SK-N-SH treated with all-trans-retinoic acid at 6 μM for 48 hours (cell line): Measurements from ENCODE around the gene GPR155.

Experiments used
- ATAC-seq: fragments of 200-7000 bp; cut with Tn5 transposase; 3 replicates; pipeline ENCODE4 v1.9.1; 2020; ENCODE audit warnings: mild to moderate bottlenecking, moderate library complexity
- ARNTL ChIP-seq: fragments of 450-650 bp; formaldehyde crosslinking; IDR thresholded peaks from 2 replicates; pipeline ENCODE4 v1.5.0; 2020; ENCODE audit warnings: low read depth, mild to moderate bottlenecking, moderate library complexity, borderline replicate concordance
- BACH2 ChIP-seq: fragments of 250-450 bp; sonication (Bioruptor Pico); IDR thresholded peaks from 2 replicates; pipeline ENCODE4 v1.9.0; 2021; ENCODE audit warnings: mild to moderate bottlenecking, borderline replicate concordance
- CSDC2 ChIP-seq: fragments of 250-450 bp; sonication (Bioruptor Pico); IDR thresholded peaks from 2 replicates; pipeline ENCODE4 v1.5.0; 2020; ENCODE audit warnings: mild to moderate bottlenecking, moderate library complexity
- ESRRG ChIP-seq: fragments of 250-450 bp; sonication (Bioruptor Pico); IDR thresholded peaks from 2 replicates; pipeline ENCODE4 v1.6.1; 2021; ENCODE audit warnings: mild to moderate bottlenecking
- ISL1 ChIP-seq: fragments of 250-450 bp; sonication (Bioruptor Pico); IDR thresholded peaks from 2 replicates; pipeline ENCODE4 v2.1.2; 2022; ENCODE audit warnings: mild to moderate bottlenecking, moderate library complexity
- OSR1 ChIP-seq: fragments of 250-450 bp; sonication (Bioruptor Pico); IDR thresholded peaks from 2 replicates; pipeline ENCODE4 v1.8.0; 2022; ENCODE audit warnings: moderate library complexity, mild to moderate bottlenecking, inconsistent platforms
- PPARA ChIP-seq: fragments of 250-450 bp; sonication (Bioruptor Pico); IDR thresholded peaks from 2 replicates; pipeline ENCODE4 v1.5.0; 2020; ENCODE audit warnings: mild to moderate bottlenecking, borderline replicate concordance
- SNAI2 ChIP-seq: fragments of 250-450 bp; sonication (Bioruptor Pico); IDR thresholded peaks from 2 replicates; pipeline ENCODE4 v1.5.0; 2020; ENCODE audit warnings: mild to moderate bottlenecking, moderate library complexity
- TCF4 ChIP-seq: fragments of 250-450 bp; sonication (Bioruptor Pico); IDR thresholded peaks from 2 replicates; pipeline ENCODE4 v1.8.0; 2021; ENCODE audit warnings: mild to moderate bottlenecking, moderate library complexity, borderline replicate concordance
- TOX ChIP-seq: fragments of 250-450 bp; sonication (Bioruptor Pico); IDR thresholded peaks from 2 replicates; pipeline ENCODE4 v1.8.0; 2021; ENCODE audit warnings: mild to moderate bottlenecking, moderate library complexity, borderline replicate concordance
- ZC3H10 ChIP-seq: fragments of 250-450 bp; sonication (Bioruptor Pico); IDR thresholded peaks from 2 replicates; pipeline ENCODE4 v1.5.1; 2021; ENCODE audit warnings: mild to moderate bottlenecking, moderate library complexity
- ZFP3 ChIP-seq: fragments of 250-450 bp; sonication (Bioruptor Pico); IDR thresholded peaks from 2 replicates; pipeline ENCODE4 v1.5.0; 2020; ENCODE audit warnings: mild to moderate bottlenecking, moderate library complexity
- ZFP30 ChIP-seq: fragments of 450-650 bp; formaldehyde crosslinking; IDR thresholded peaks from 2 replicates; pipeline ENCODE4 v1.5.0; 2022; ENCODE audit warnings: mild to moderate bottlenecking, moderate library complexity
- ZNF565 ChIP-seq: fragments of 450-650 bp; formaldehyde crosslinking; conservative IDR thresholded peaks from 2 replicates; pipeline ENCODE4 v1.5.0; 2020; ENCODE audit warnings: low read depth, mild to moderate bottlenecking, moderate library complexity
- ZNF70 ChIP-seq: fragments of 450-650 bp; formaldehyde crosslinking; IDR thresholded peaks from 2 replicates; pipeline ENCODE4 v1.5.0; 2020; ENCODE audit warnings: mild to moderate bottlenecking, moderate library complexity
- ZNF8 ChIP-seq: fragments of 450-650 bp; formaldehyde crosslinking; IDR thresholded peaks from 2 replicates; pipeline ENCODE4 v1.5.0; 2020; ENCODE audit warnings: mild to moderate bottlenecking, moderate library complexity
- TF ChIP-seq, protein P1 (sequence below): fragments of 250-450 bp; sonication (Bioruptor Pico); IDR thresholded peaks from 2 replicates; pipeline ENCODE4 v1.5.1; 2021; ENCODE audit warnings: mild to moderate bottlenecking, moderate library complexity
- TF ChIP-seq, protein P2 (sequence below): fragments of 250-450 bp; sonication (Bioruptor Pico); IDR thresholded peaks from 2 replicates; pipeline ENCODE4 v1.5.1; 2020; ENCODE audit warnings: low read depth, mild to moderate bottlenecking, moderate library complexity
- TF ChIP-seq, protein P3 (sequence below): fragments of 250-450 bp; sonication (Bioruptor Pico); IDR thresholded peaks from 2 replicates; pipeline ENCODE4 v1.8.0; 2021; ENCODE audit warnings: low read depth, mild to moderate bottlenecking, moderate library complexity, borderline replicate concordance
- TF ChIP-seq, protein P4 (sequence below): fragments of 250-450 bp; sonication (Bioruptor Pico); IDR thresholded peaks from 2 replicates; pipeline ENCODE4 v1.8.0; 2020; ENCODE audit warnings: mild to moderate bottlenecking, moderate library complexity, borderline replicate concordance
- TF ChIP-seq, protein P5 (sequence below): fragments of 250-450 bp; sonication (Bioruptor Pico); IDR thresholded peaks from 2 replicates; pipeline ENCODE4 v1.5.0; 2020; ENCODE audit warnings: mild to moderate bottlenecking, moderate library complexity

GPR155 gene

DNA sequence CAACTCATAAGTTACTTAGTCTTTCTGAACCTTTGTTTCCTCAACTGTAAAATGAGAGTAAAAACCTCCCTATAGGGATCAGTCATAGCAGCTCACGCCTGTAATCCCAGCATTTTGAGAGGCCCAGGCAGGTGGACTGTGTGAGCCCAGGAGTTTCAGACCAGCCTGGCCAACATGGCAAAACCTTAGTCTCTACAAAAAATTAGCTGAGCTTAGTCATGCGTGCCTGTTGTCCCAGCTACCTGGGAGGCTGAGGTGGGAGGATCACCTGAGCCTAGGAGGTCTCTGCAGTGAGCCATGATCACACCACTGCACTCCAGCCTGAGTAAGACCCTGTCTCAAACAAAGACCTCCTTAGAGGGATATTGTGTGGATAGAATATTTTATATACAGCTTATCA, 2.3 kb downstream of the GPR155 start:
- TF ChIP-seq SNAI2 (CRISPR knock-in tag) (no peak), BACH2 (CRISPR knock-in tag) (no peak), PPARA (CRISPR knock-in tag) (no peak), TCF4 (CRISPR knock-in tag) (no peak), ZNF8 (CRISPR knock-in tag) (no peak), ESRRG (CRISPR knock-in tag) (no peak), ZFP3 (CRISPR knock-in tag) (no peak), TOX (CRISPR knock-in tag) (no peak), ZNF70 (no peak), ZFP30 (CRISPR knock-in tag) (no peak)
- TF ChIP-seq, protein P1, sequence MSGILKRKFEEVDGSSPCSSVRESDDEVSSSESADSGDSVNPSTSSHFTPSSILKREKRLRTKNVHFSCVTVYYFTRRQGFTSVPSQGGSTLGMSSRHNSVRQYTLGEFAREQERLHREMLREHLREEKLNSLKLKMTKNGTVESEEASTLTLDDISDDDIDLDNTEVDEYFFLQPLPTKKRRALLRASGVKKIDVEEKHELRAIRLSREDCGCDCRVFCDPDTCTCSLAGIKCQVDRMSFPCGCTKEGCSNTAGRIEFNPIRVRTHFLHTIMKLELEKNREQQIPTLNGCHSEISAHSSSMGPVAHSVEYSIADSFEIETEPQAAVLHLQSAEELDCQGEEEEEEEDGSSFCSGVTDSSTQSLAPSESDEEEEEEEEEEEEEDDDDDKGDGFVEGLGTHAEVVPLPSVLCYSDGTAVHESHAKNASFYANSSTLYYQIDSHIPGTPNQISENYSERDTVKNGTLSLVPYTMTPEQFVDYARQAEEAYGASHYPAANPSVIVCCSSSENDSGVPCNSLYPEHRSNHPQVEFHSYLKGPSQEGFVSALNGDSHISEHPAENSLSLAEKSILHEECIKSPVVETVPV (CRISPR knock-in tag), result no peak
- TF ChIP-seq, protein P2, sequence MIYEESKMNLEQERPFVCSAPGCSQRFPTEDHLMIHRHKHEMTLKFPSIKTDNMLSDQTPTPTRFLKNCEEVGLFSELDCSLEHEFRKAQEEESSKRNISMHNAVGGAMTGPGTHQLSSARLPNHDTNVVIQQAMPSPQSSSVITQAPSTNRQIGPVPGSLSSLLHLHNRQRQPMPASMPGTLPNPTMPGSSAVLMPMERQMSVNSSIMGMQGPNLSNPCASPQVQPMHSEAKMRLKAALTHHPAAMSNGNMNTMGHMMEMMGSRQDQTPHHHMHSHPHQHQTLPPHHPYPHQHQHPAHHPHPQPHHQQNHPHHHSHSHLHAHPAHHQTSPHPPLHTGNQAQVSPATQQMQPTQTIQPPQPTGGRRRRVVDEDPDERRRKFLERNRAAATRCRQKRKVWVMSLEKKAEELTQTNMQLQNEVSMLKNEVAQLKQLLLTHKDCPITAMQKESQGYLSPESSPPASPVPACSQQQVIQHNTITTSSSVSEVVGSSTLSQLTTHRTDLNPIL (CRISPR knock-in tag), result no peak
- TF ChIP-seq, protein P3, sequence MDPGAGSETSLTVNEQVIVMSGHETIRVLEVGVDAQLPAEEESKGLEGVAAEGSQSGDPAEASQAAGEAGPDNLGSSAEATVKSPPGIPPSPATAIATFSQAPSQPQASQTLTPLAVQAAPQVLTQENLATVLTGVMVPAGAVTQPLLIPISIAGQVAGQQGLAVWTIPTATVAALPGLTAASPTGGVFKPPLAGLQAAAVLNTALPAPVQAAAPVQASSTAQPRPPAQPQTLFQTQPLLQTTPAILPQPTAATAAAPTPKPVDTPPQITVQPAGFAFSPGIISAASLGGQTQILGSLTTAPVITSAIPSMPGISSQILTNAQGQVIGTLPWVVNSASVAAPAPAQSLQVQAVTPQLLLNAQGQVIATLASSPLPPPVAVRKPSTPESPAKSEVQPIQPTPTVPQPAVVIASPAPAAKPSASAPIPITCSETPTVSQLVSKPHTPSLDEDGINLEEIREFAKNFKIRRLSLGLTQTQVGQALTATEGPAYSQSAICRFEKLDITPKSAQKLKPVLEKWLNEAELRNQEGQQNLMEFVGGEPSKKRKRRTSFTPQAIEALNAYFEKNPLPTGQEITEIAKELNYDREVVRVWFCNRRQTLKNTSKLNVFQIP (CRISPR knock-in tag), result no peak
- TF ChIP-seq, protein P4, sequence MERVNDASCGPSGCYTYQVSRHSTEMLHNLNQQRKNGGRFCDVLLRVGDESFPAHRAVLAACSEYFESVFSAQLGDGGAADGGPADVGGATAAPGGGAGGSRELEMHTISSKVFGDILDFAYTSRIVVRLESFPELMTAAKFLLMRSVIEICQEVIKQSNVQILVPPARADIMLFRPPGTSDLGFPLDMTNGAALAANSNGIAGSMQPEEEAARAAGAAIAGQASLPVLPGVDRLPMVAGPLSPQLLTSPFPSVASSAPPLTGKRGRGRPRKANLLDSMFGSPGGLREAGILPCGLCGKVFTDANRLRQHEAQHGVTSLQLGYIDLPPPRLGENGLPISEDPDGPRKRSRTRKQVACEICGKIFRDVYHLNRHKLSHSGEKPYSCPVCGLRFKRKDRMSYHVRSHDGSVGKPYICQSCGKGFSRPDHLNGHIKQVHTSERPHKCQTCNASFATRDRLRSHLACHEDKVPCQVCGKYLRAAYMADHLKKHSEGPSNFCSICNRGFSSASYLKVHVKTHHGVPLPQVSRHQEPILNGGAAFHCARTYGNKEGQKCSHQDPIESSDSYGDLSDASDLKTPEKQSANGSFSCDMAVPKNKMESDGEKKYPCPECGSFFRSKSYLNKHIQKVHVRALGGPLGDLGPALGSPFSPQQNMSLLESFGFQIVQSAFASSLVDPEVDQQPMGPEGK, result no peak
- ATAC-seq, result no peak

DNA sequence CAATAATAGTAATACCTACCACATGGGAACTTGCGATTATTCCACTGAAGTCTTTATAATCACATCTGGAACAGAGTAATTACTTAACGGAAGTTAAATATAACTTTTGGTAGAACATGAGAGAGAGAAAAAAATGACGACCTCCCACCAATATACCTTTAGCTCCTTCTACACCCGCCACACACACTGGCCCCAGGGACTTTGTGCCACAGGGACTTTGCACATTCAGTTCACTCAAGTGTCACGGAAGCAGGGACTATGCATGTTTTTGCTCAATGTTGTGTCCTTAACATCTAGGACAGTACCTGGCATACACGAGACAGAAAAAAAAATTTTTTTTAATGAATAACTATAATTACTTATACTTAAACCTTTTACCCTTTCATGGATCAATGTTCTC, 4.0 kb downstream of the GPR155 start:
- TF ChIP-seq ARNTL (no peak), ISL1 (no peak), ESRRG (CRISPR knock-in tag) (no peak), ZFP3 (CRISPR knock-in tag) (no peak), ZNF565 (CRISPR knock-in tag) (no peak), TOX (CRISPR knock-in tag) (no peak), CSDC2 (CRISPR knock-in tag) (no peak), OSR1 (no peak), PPARA (CRISPR knock-in tag) (no peak), BACH2 (CRISPR knock-in tag) (no peak), ZC3H10 (CRISPR knock-in tag) (no peak), ZNF70 (no peak)

DNA sequence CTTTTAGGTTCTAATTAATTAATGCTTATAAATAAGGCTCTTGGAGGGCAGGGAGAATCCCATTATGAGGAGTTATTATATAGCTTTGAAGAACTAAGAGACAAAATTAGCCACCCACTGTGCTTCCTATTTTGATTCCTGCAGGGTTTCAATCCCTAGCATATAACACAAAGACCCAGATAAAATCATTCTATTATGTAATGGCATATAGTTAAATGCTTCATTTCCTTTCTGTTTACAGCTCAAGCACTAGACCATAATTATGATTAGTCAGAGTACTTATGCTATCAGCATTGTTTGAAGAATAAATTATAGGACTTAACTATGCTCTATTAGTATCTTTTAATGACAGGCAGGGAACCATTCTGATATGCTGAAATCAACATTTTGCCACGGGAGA, 9.1 kb downstream of the GPR155 start:
- ATAC-seq, result no peak
- TF ChIP-seq, protein P4, result no peak
- TF ChIP-seq TOX (CRISPR knock-in tag) (no peak), ZNF565 (CRISPR knock-in tag) (no peak), ZC3H10 (CRISPR knock-in tag) (no peak), ZFP3 (CRISPR knock-in tag) (no peak), ZNF8 (CRISPR knock-in tag) (no peak), ISL1 (no peak), PPARA (CRISPR knock-in tag) (no peak)
- TF ChIP-seq, protein P2 (CRISPR knock-in tag), result no peak
- TF ChIP-seq, protein P3 (CRISPR knock-in tag), result no peak
- TF ChIP-seq, protein P1 (CRISPR knock-in tag), result no peak
- TF ChIP-seq, protein P5, sequence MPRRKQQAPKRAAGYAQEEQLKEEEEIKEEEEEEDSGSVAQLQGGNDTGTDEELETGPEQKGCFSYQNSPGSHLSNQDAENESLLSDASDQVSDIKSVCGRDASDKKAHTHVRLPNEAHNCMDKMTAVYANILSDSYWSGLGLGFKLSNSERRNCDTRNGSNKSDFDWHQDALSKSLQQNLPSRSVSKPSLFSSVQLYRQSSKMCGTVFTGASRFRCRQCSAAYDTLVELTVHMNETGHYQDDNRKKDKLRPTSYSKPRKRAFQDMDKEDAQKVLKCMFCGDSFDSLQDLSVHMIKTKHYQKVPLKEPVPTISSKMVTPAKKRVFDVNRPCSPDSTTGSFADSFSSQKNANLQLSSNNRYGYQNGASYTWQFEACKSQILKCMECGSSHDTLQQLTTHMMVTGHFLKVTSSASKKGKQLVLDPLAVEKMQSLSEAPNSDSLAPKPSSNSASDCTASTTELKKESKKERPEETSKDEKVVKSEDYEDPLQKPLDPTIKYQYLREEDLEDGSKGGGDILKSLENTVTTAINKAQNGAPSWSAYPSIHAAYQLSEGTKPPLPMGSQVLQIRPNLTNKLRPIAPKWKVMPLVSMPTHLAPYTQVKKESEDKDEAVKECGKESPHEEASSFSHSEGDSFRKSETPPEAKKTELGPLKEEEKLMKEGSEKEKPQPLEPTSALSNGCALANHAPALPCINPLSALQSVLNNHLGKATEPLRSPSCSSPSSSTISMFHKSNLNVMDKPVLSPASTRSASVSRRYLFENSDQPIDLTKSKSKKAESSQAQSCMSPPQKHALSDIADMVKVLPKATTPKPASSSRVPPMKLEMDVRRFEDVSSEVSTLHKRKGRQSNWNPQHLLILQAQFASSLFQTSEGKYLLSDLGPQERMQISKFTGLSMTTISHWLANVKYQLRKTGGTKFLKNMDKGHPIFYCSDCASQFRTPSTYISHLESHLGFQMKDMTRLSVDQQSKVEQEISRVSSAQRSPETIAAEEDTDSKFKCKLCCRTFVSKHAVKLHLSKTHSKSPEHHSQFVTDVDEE, result no peak

More for the DNA sequence above, 4.0 kb downstream of the GPR155 start:
- ATAC-seq, result no peak
